ACHN (cell line): Measurements from ENCODE around the gene ITIH4.

Source experiments
- DNase-seq: peaks from one replicate; pipeline ENCODE4 v3.0.0-alpha.2; 2015
- in situ Hi-C: cut with HindIII; loops from 2 replicates; pipeline ENCODE4 v1.10.0; 2017; ENCODE audit warnings: low sequenced_read_pairs, low pct_ligation_motif_present, low pct_unique_long_range_greater_than_20kb

Gene ITIH4

GRCh38 chr3:52813810-52814209 lies 16.7 kb downstream of the ITIH4 start:
- DNase-seq: no peak
- in situ Hi-C loops: no loop called here

GRCh38 chr3:52811452-52812011 lies 18.9 kb downstream of the ITIH4 start:
- in situ Hi-C loops: no loop called here
- no peak for DNase-seq

GRCh38 chr3:52810923-52811322 lies 19.5 kb downstream of the ITIH4 start:
- in situ Hi-C loops: no loop called here
- DNase-seq: no peak

- DNase-seq: no peak
- in situ Hi-C loops: no loop called here
These were observed 20.7 kb downstream of the ITIH4 start for GRCh38 chr3:52809662-52810377.

GRCh38 chr3:52809149-52809548 lies 21.3 kb downstream of the ITIH4 start:
- in situ Hi-C loops: no loop called here

GRCh38 chr3:52805270-52806039 lies 25.0 kb downstream of the ITIH4 start:
- in situ Hi-C loops: no loop called here
- DNase-seq: no peak

More at GRCh38 chr3:52809149-52809548, 21.3 kb downstream of the ITIH4 start:
- no peak for DNase-seq

- in situ Hi-C loops: no loop called here
These were observed 28.6 kb downstream of the ITIH4 start for GRCh38 chr3:52801839-52802238.

GRCh38 chr3:52800079-52800478 lies 30.4 kb downstream of the ITIH4 start:
- in situ Hi-C loops: no loop called here
- DNase-seq: no peak

More at GRCh38 chr3:52801839-52802238, 28.6 kb downstream of the ITIH4 start:
- DNase-seq: no peak

GRCh38 chr3:52798978-52799476 lies 31.4 kb downstream of the ITIH4 start:
- peak; percentile 24 for DNase-seq
- in situ Hi-C loops: no loop called here

- in situ Hi-C loops: no loop called here
- no peak for DNase-seq
These were observed 32.0 kb downstream of the ITIH4 start for GRCh38 chr3:52798376-52798977.

- DNase-seq: no peak
- in situ Hi-C loops: no loop called here
These were observed 34.1 kb downstream of the ITIH4 start for GRCh38 chr3:52796411-52796810.

- in situ Hi-C loops: no loop called here
- DNase-seq: no peak
These were observed 35.1 kb downstream of the ITIH4 start for GRCh38 chr3:52795298-52795900.

- no peak for DNase-seq
These were observed 35.8 kb downstream of the ITIH4 start, which contains the start of gene ITIH3 for GRCh38 chr3:52794612-52795099. TSS of gene ITIH3 (plus strand) at chr3:52794796. CDS start at chr3:52794804, 8 bp downstream.

GRCh38 chr3:52793702-52794611 lies 36.5 kb downstream of the ITIH4 start:
- in situ Hi-C loops: no loop called here
- no peak for DNase-seq

More at GRCh38 chr3:52794612-52795099, 35.8 kb downstream of the ITIH4 start, which contains the start of gene ITIH3:
- in situ Hi-C loops: no loop called here

GRCh38 chr3:52792961-52793695 lies 37.3 kb downstream of the ITIH4 start:
- in situ Hi-C loops: no loop called here
- no peak for DNase-seq

GRCh38 chr3:52792413-52792812 lies 38.1 kb downstream of the ITIH4 start:
- in situ Hi-C loops: no loop called here
- DNase-seq: no peak

GRCh38 chr3:52791928-52792327 lies 38.5 kb downstream of the ITIH4 start:
- in situ Hi-C loops: no loop called here
- DNase-seq: no peak
